T-helper 22 cell (primary cell): ENCODE data around the gene HDGFL3.
"Not testable (repeated sequence)": the region's sequence is repeated elsewhere in the genome, so short reads cannot be mapped to it uniquely, and the experiment has no call there.

Source experiments
- DNase-seq: peaks from one replicate; pipeline ENCODE4 v3.0.0-alpha.2; 2020; ENCODE audit warnings: low read depth

HDGFL3 gene

DNA sequence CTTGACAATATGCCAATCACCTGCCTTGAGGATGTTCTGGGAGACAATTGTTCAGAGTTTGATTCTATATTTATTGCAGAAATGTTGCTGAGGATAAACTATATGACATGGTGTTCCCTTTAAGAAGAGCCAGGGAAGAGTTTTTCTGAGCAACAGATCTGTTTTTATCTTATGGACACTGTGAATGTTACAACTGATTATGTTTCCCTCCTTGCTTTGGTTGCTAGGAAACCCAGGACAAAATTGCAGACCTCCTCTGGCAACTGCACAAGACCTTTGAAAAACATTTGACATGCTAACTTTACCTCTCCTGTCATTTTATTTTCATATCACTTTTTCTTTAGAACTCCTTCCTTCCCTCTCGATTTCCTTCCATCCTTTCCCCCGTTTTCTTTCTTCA is 108.3 kb downstream of the HDGFL3 start:
- DNase-seq: no peak

DNA sequence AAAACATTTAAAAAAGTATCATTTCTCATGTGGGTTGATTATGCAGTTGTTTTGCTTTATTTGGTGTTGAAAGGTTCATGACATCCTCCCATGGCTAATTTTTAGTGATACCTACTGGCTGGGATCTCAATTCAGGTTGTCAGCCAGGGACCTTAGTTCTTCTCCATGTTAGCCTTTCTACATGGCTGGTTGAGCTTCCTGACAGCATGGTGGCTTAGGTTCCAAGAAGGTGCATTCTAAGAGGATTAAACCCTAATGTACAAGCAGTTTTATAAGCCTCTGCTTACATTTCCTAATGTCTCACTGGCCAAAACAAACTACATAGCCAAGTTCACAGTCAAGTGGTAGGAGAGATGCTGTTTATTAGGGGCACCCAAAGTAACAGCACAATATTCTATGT is 109.5 kb downstream of the HDGFL3 start:
- DNase-seq: no peak

DNA sequence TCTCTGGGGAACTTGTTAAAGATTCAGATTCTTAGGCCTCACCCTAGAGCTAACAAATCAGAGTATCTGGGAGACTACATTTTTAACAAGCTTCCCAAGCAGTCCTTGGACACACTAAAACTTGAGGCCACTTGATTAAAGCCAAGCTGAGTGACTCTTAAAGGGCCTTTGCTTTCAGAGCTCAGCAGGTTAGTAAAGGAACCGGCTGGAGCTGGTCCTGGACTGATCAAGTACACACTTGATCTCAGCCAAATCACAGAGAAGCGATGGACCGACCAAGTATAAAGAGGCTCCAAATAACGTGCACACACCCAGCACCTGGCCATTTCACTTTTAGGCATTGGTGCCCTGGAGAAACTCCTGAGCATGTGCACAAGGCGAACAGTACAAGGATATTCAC is 113.0 kb downstream of the HDGFL3 start:
- DNase-seq: no peak

DNA sequence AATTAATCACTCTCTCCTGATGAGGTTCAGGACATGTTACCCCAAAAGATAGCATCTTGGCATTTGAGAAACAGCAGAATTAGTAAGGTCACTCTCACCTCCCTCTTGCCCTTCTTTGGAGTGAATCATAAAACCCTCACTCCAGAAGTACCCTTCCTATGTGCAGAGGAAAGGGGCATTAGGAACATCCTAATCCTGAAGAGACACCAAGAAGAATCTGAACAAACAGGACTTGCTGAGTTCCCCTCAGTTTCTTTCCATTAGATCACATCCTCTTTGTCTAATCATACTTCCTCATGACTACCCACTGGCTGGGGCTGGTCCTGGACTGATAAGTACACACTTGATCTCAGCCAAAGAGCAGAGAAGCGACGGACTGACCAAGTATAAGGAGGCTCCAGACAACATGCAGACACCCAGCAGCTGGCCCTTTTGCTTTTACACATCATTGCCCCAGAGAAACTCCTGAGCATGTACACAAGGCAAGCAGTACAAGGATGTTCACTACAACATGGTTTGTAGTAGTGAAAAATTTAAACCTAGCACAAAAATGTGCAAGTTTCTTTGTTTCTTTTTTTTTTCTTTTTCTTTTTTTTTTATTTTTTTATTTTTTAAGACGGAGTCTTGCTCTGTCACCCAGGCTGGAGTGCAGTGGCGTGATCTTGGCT is 115.2 kb downstream of the HDGFL3 start:
- DNase-seq: no peak

DNA sequence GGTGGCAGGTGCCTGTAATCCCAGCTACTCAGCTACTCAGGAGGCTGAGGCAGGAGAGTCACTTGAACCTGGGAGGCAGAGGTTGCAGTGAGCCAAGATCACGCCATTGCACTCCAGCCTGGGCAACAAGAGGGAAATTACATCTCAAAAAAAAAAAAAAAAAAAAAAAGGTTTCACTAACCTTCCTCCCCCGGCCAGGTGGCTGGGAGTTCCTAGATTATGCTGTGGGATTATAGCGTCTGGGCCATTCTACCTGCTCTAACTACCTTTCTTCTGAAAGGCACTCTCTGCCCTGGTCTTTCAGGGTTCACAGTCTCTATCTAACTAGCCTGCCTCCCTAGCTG is 115.7 kb downstream of the HDGFL3 start:
- DNase-seq: not testable (repeated sequence)

DNA sequence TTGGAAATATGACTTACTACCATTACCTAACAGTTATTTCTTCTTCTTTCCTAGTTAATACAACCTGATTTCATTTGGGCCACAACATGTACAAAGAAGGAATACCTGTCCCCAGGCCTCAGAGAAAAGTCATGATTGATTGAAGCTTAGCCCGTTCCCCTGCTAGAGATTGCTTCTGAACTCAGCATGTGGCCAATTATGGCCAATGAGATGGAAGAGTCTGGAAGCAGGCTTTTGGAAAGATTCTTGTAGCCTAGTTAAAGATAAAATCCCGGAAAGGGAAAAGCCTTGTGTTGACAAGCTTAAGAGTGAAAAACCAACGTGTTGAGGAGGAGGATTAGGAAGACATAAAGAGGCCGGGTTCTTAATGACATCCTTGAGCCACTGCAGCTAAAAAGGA is 117.2 kb downstream of the HDGFL3 start:
- no peak for DNase-seq

DNA sequence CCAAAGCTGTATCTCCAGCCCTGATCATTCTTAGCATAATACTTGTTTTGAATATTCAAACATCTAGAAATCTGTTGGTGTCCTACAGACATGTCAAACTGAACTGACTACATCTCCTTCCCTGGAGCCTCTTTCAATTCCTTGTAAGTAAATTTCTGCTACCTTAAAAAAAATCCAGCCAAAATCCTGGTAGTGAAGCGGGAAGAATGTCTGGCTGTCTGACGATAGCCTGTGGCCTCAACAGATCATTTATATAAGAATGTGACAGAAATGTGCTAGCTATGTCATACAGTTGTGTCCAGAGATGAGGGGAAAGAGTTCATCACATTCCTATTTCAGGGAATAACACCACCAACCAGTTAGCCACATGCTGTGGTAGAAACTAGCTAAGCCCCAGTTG is 118.7 kb downstream of the HDGFL3 start:
- DNase-seq: no peak

DNA sequence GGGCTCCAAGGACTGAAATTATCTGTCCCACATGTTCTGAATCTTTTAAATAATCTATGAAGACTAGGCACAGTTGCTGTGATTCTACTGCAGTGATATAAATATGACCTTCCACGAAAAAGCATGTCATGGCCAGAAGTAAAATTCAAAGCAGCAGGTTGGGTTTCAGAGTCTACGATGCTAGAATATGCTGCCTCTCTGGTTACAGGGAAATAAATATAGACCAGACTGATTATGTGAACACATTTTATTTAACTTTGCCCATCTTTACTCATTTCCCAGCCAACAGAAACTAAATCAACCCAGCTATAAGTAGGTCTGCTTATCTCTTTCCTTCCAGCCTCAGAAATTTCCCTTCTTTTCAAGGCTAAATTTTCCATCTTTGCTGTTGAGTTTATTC is 120.0 kb downstream of the HDGFL3 start:
- no peak for DNase-seq

DNA sequence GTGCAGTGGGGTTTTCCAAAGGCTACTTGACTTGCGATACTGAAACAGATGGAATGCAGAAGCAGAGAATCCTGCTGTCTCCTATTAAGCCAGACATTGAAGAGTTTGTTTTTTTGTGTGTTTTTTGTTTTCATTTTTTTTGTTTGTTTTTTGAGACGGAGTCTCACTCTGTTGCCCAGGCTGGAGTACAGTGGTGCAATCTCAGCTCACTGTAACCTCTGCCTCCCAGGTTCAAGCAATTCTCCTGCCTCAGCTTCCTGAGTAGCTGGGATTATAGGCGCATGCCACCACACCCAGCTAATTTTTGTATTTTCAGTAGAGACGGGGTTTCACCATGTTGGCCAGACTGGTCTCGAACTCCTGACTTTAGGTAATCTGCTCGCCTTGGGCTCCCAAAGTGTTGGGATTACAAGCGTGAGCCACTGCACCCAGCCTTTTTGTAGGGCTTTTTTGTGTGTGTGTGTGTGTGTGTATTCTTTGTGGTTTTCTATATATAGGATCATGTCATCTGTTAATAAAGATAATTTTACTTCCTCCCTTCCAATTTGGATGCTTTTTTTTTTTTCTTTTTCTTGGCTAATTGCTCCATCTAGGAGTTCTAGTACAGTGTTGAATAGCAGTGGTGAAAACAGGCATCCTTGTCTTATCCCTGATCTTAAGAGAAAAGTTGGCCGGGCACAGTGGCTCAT is 121.6 kb downstream of the HDGFL3 start:
- not testable (repeated sequence) for DNase-seq

DNA sequence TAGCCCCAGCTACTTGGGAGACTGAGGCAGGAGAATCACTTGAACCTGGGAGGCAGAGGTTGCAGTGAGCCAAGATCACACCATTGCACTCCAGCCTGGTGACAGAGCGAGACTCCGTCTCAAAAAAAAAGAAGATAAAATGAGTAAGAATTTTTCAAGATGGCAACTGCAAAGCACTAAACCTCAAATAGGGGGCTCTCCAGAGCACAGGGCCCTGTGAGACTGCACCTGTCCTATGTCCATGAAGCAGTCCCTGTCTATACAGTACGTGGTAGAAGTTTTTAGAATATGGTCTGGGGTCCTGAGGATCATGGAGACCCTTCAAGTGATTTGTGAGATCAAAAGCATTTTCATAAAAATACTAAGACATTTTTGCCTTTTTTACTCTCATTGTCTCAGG is 122.2 kb downstream of the HDGFL3 start:
- DNase-seq: not testable (repeated sequence)

DNA sequence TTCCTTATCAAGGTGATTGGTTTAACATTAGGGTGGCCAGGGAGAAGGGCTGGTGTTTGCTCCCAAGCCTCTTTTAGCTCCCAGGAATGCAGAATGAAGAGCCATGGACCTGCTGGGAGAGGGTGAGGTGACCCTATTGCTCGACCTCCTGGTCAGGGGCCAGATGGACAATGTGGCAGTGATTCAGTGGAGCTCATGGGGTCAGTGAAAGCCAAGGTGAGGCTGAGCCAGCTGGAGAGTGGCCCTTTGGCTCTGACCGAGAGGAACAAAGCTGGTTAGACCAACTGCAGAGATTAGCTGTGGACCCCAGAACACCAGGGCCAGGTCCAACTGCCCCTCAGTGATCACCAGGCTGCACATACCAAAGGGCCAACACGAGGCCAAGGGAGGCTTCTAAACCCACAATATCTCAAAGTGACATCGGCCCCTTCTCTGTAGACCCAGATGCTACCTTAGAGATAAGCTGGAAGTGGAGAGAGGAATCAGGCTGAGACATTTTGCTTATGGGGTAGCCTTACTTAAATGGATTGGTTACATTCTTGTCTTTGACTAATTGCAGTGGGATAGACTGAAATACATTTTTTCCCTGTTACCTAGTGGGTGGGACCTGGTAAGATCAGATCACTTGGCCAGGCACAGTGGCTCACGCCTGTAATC is 124.8 kb downstream of the HDGFL3 start:
- no peak for DNase-seq

DNA sequence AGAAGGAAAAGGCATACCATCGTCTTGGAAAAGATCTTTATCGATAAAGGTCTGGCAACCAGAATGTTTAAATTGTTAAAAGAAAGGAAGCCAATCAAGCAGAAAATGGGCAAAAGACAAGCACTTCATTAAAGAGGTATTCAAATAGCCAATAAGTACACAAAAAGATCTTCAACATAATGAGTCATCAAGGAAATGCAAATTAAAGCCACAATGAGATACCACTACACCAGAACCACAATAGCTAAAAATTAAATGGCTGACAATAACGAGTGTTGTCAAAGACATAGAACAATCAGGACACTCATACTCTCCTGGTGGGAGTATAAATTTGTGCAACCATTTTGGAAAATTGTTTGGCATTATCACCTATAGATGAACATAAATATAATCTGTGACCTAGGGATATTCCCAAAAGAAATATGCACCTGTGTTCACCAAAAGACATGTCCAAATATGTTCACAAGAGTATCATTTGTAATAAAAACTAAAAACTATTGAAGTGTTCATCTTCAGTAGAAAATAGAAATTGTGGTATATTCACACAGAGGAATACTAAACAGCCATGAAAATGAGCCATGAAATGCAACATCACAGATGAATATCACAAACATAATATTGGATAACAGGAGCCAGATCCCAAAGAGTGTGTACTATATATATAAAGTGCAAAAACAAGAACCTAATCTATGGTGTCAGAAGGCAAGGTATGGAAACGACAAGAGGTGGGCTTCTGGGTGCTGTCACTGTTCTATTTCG is 126.2 kb downstream of the HDGFL3 start:
- DNase-seq: no peak

DNA sequence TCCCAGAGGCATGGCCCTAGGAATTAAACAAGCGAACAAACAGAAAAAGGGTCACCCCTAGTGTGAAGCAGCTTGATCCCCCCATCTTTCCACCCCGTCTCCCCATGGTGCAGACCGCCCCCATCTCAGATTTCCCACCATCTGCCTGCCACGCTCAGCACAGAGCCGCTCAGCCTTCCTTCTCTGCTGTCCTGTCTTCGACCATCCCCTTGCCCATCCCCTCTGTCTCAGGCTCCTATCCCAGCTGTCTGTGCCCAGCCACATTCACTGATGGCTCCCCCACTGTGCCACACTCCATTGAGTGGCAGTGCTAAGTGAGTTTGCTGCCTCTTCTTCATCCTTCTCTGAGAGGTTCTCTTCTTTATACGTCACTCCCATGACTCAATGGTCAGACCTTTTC is 128.9 kb downstream of the HDGFL3 start:
- no peak for DNase-seq
